Measurements from ENCODE around the gene CCDC117.
"Not testable (repeated sequence)": the region's sequence is repeated elsewhere in the genome, so short reads cannot be mapped to it uniquely, and the experiment has no call there.

Gene CCDC117

GRCh38 chr22:28801845-28802594, 29.5 kb downstream of the CCDC117 start:
- no peak for FAIRE-seq

- FAIRE-seq: no peak
These were observed 30.2 kb downstream of the CCDC117 start for GRCh38 chr22:28802595-28803123.

GRCh38 chr22:28805426-28805825, 32.9 kb downstream of the CCDC117 start:
- FAIRE-seq: not testable (repeated sequence)

- FAIRE-seq: no peak
These were observed 36.3 kb downstream of the CCDC117 start for GRCh38 chr22:28808716-28809355.

GRCh38 chr22:28810821-28811491, 38.5 kb downstream of the CCDC117 start:
- no peak for FAIRE-seq

- no peak for FAIRE-seq
These were observed 40.0 kb downstream of the CCDC117 start for GRCh38 chr22:28812516-28812915.

GRCh38 chr22:28813772-28814518, 41.5 kb downstream of the CCDC117 start:
- no peak for FAIRE-seq

- no peak for FAIRE-seq
These were observed 42.6 kb downstream of the CCDC117 start for GRCh38 chr22:28815111-28815510.

GRCh38 chr22:28815729-28816128, 43.2 kb downstream of the CCDC117 start:
- FAIRE-seq: no peak

GRCh38 chr22:28817064-28817463, 44.6 kb downstream of the CCDC117 start:
- no peak for FAIRE-seq

GRCh38 chr22:28817919-28818859, 45.7 kb downstream of the CCDC117 start:
- no peak for FAIRE-seq

- no peak for FAIRE-seq
These were observed 47.0 kb downstream of the CCDC117 start for GRCh38 chr22:28819253-28820096.

GRCh38 chr22:28820885-28821284, 48.4 kb downstream of the CCDC117 start:
- FAIRE-seq: no peak

- FAIRE-seq: no peak
These were observed 49.0 kb downstream of the CCDC117 start for GRCh38 chr22:28821452-28821851.

GRCh38 chr22:28822930-28823551, 50.5 kb downstream of the CCDC117 start:
- no peak for FAIRE-seq

GRCh38 chr22:28824455-28824854, 52.0 kb downstream of the CCDC117 start:
- FAIRE-seq: not testable (repeated sequence)

GRCh38 chr22:28826430-28826829, 53.9 kb downstream of the CCDC117 start:
- not testable (repeated sequence) for FAIRE-seq

- no peak for FAIRE-seq
These were observed 54.4 kb downstream of the CCDC117 start for GRCh38 chr22:28826921-28827320.

GRCh38 chr22:28829358-28830181, 57.1 kb downstream of the CCDC117 start:
- FAIRE-seq: peak; percentile 94

Data from G401.6 (cell line).